ENCODE measurements around the gene ZSCAN1.

ZSCAN1 gene

DNA sequence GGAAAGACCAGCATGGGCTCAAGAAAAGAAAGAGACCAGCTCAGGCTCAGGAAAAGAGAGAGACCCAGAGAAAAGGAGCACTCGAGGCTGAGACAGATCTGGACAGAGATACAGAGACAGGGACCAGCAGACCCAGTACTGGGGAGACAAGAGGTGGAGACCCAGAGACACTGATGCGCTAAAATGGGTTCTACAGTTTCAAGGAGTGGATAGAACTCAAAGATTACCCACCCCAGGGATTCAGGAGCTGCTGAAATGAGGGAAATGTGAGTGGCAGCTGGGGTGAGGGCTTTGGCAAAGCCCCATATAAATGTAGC is 64.8 kb downstream of the ZSCAN1 start:
- TF ChIP-seq CTCF (conservative IDR thresholded peaks at IDR 0.05; ENCODE audit: low read depth, low read length): no peak
- H3K4me3 ChIP-seq (ENCODE audit: low read length): peak overlapping the region; percentile 67
- no peak for DNase-seq (ENCODE audit: low read depth)
